Cardiac septum (tissue), 1 donor: Measurements from ENCODE around the gene SLC6A20. TPM values are rescaled to one million over a fixed set of nuclear protein-coding genes. Genes with fewer than 3 reads are reported as not detected.

Source experiments
- DNase-seq: peaks from one replicate; pipeline ENCODE4 v3.0.0-alpha.2; 2020; ENCODE audit warnings: low spot score
- intact Hi-C: fragments of 100-400 bp; cut with DNase I; formaldehyde crosslinking; loops from one replicate; pipeline ENCODE4 v1.14.0; 2022
- total RNA-seq: library from RNA; stranded (reverse); fragmentation: NEBNext Ultra II Directional; extraction: Animal tissue kit (Norgen Biotek cat#: 25700); gene quantifications from one replicate; pipeline ENCODE4 v1.2.1, GENCODE V29; 2021
- donor health status: DM: no; HTN: no; CAD: no.

The SLC6A20 gene
- total RNA-seq, 1 donor from 2014 or later = not detected

DNA sequence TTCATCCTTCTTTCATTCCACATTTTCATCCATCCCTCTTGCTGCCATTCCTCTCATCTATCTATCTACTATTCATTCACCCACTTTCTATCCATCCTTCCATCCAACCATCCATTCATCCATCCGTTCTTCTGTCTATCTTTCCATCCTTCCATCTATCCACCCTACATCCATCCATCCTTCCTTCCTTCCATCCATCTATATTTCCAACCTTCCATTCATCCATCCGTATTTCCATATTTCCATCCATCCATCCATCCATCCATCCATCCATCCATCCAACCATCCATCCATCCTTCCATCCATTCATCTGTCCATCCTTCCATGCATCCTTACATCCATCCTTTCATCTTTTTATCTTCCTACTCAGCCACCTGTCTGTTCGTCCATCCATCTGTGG lies 14.0 kb downstream of the SLC6A20 start:
- intact Hi-C loops = no loop called here
- DNase-seq = no peak

DNA sequence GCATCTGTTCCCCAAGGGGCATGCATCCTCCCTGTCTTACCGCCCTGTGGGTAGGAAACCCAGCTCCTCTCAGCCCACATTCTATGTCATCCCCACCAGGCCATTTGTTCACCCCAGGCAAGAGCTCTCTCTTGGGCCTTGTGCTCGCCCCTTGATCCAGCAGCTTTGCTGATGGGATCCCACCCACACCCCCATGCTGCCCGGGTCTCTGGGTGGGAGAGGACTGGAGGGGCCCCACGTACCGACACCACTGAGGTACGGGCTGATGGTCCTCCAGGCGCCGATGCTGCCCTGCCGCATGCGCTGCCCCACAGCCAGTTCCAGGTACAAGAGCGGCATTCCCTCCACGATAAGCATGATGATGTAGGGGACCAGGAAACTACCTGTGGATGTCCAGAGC lies 14.5 kb downstream of the SLC6A20 start:
- DNase-seq = no peak
- intact Hi-C loops = no loop called here

DNA sequence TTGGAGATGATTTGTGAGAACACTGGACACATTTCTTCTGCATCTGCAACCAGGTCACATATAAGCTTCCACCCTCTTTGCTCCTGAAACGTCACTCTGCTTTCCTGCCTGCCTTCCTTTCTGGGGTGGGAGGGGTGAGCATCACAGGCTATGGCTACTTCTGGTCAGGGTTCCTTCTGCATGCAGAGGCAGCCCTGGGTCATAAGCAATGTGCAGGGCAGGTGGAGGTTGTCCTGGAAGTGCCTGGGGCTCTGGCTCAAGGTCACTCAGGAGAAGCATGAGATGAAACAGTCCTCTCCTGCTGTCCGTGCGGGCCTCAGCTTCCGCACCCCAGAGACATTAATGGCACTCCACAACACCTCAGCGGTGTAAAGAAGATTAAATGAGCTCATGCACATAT lies 15.1 kb downstream of the SLC6A20 start:
- intact Hi-C loops = no loop called here

DNA sequence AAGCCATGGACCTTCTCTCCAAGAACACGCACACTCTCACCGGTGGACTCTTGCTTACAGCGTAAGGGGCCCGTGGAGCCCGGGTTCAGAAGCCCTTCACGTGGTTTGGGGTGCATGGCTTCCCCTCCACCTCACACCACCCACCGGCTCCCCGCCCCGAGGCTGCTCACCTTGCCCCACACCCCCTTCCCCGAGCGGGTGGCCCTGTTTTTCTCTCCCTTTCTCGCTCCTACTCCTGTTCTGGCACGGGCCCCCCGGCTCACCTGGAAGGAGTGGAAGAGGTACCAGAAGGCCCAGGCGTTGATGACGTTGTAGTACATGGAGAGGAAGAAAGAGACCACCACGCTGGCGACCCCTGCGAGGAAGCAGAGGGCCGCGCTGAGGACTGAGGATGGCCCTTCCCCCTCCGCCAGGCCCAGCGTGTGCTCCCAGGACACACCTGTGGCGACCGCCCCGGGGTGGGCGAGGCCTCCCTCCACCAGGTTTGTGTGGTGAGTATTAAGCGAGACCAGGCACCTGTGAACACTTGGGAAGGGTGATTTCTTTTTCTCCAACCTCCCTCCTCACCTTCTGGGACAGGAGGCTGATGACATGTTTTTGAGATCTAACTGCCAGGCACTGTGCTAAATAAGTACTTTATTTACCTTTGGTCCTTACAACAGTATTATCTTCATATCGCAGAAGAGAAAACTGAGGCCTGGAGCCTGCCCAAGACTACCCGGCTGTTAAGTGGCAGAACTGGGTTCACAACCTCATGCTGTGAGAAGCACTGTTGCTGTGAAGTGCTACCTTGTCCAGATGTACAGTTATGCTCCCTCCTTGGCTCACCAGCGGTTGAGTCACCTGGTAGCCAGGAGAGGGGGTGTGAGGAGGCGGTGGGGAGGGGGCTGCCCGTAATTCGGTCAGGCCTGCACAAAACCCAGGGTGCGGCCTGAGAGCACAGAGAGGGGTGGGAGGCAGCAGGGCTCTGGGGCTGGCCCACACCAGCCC lies 16.3 kb downstream of the SLC6A20 start:
- DNase-seq = no peak
- intact Hi-C loops = no loop called here

More for the DNA sequence above, 15.1 kb downstream of the SLC6A20 start:
- DNase-seq = no peak

DNA sequence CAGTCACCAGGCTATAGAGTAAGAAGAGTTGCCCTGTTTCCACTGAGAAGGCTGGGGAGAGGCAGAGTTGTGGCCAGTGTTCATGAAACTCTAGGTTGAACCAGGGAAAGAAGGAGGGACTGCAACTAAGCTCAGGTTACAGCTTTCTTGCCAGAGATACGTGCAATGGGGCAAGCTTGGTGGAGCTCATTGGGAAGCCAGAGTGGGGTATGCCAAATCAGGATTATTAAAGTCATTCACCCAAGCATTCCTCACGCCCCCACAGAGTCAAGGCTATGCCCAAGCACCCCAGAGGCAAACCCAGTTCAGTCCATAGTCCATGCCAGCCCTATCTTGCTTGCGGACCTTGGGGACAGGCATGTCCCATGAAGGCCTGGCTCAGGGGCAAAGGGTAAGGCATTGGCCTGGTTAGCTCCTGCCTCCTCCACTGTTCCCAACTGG lies 17.6 kb downstream of the SLC6A20 start:
- intact Hi-C loops = no loop called here
- no peak for DNase-seq

DNA sequence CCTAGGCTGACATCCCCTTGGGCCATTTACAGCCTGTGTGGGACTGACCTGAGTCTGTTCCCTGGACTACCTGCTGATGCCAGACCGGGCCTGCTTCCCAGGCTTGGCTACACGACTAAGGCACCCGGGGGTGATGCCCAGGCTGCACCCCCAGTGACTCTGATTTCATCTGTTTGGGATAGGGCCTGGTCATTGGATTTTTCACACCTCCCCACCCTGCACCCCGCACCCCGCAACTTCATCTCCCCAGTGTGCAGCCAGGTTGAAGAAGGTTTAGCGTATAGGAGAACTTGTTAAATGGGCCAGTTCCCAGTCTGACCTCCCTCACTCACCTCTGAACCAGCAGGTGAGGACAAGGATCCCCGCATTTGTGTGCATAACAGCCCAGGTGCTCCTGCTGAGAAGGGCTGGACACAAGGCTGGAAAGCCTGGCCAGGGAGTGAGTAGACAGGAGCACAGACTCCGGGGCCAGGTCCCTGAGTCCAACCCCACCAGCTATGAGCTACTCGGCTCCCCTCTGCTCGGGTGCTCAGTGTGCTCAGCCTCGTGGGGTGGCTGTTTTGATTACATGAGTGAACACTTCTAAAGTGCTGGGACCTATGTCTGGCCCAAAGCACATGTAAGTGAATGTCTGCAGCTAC lies 18.5 kb downstream of the SLC6A20 start:
- no peak for DNase-seq
- intact Hi-C loops = no loop called here

DNA sequence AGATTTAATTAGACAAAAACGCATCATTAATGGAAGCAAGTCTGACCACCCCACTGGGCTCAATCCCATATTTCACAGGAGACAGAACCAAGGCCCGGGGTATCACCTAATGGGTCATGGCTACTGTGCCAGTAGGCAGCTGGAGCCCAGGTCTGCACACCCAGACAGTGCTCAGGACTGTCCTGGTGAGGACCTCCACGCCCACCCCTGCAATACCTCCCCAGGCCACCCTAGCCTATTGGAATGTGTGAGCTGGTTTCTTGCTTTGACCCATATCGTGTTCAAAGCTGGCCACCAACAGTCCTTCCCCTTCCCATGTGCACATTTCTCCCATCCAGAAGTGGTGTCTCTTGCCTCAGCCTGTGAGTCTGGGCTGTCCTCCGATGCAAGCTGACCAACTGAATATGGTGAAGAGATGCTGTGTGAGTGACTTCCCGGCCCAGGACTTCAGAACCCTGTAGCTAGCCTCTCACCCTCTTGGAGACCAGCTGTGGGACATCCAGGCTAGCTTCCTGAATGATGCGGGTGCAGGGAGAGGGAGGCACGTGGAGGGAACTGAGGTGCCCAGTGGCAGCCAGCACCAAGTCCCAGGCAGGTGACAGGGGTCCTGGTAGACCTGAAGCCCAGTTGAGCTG lies 19.1 kb downstream of the SLC6A20 start:
- no peak for DNase-seq

DNA sequence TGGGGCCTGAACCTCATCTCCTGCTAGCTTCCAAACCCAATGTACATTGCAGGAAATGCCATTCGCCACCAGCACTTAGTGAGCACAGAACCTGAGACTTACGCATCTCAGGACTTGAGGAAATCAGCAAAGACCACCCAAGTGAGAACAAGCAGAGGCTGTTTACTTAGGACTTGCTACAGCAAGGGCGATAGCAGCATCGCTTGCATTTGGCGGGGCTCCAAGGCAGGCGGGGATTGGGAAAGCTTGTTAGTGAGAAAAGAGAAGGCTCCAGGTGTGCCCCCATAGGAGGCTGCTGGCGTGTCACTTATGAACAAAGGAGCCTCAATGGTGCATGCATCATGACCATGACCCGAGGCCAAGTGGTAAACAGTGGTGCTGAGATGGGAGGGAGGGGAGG lies 19.7 kb downstream of the SLC6A20 start:
- DNase-seq = no peak
- intact Hi-C loops = no loop called here

More for the DNA sequence above, 19.1 kb downstream of the SLC6A20 start:
- intact Hi-C loops = no loop called here

DNA sequence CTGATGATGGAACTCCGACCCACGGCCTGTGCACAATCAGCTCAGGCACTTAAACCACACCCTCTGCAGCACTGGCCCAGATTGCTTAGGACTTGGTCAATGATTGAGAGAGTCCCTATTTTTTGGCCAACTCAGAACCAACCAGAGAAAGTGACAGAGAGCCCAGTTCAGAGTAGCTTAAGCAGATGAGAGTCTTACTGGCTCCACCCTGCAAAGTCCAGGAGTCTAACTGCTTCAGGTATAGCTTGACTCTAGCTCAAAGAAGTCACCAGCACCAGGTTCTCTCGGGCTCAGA lies 20.1 kb downstream of the SLC6A20 start:
- intact Hi-C loops = no loop called here

DNA sequence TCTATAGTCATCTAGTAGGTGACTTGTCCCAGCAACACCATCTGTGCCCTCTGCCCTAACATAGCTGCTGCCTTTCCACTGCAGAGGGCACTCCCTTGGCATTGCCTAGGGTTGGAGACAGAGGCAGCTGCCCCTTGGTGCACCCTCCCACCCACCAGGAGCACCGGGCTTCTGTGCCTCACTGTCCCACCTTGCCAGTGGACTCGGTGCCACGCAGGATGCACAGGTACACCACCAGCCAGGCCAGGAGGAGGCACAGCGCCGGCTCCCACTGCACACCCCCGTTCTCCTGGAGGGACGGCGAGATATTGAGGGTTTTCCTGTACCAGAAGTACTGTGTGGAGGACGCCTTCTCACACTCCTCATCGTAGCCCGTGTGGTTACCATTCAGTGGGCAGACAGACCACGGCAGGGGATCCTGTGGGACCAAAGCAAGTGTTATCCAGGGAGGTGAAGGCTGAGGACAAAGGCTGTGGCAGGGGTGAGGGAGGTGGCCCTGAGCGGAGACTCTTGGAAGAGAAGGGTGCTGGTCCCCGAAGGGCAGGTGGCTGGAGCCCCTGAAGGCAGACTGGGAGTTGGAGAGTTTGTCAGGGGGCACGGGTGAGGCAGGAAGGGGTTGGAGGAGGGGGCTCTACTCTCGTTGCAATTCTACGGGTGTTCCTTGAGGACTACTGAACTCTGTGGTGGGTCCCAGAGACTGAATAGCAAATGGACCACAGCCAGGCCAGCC lies 20.6 kb downstream of the SLC6A20 start:
- no peak for DNase-seq
- intact Hi-C loops = no loop called here

More for the DNA sequence above, 20.1 kb downstream of the SLC6A20 start:
- no peak for DNase-seq

DNA sequence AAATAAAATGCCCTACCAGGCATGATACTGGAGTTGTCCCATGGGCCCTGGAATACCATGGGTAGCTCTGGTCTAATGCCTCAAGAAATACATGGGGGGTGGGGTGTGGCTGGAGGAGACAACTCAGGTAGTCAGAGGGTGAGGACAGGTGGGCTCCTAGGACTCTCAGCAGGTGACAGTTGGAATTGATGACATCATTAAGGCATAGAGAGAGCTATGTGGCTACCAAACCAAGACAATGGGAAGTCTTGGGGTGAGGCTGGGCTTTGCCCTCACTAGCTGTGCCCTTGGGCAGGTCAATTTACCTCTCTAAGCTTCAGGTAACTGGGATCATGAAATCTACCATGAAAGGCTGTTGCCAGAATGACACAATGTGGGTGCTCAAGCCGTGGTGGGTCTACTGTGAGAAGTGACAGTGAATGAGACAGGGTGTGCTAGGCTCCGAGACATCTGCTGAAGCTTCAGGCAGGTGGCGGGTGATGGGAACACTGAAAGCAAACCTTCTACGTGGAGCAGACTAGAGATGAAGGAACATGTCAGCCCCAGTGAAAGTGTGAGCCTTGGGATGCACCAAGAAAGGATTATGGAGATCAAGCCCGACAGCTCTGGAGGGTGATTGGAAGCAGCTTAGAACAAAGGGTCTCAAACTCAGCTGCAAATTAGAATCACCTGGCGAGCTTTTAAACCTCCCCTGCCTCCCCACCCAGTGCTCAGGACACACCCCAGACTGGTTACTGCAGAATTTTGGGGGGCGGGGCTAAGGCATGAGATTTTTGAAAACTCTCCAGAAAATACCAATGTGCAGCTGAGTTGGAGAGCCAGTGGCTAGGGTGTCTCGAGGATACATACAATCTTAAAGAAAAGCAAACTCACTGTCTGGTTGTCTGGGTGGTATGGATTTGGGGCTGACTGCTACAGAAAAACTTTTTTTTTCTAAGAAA lies 21.5 kb downstream of the SLC6A20 start:
- no peak for DNase-seq
- intact Hi-C loops = no loop called here

DNA sequence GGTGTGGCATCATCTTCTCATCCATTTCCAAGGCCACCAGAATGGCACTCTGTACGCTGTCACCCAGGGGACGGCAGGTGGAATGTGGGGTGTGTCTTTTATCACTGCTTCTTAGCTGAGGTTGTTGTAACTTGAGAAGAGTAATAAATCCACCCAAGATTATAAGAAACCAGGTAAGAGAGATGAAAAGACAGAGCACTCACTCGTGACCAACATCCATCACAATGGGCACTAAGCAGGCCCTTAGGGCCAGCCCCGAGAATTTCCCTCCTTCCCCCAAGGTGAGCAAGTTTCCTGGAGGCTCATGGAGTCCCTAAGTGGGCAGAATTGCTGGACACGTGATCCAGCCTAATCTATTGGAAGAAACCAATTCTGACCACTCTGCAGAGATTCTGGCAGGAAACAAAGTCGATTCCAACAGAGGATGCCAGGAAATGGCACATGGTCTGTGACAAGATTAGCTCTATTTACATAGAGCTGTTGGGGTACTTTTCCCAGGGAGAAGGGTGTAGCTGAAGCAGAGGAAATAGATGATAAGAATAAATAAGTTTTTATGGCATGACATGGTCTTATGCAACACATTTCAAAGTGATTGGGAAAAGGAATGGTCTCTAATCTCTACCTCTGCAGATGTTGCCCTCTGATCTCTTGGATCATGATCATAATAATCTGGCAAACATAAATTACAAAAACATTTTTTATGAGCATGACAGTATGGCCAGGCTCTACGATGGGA lies 22.5 kb downstream of the SLC6A20 start:
- intact Hi-C loops = no loop called here
- no peak for DNase-seq

DNA sequence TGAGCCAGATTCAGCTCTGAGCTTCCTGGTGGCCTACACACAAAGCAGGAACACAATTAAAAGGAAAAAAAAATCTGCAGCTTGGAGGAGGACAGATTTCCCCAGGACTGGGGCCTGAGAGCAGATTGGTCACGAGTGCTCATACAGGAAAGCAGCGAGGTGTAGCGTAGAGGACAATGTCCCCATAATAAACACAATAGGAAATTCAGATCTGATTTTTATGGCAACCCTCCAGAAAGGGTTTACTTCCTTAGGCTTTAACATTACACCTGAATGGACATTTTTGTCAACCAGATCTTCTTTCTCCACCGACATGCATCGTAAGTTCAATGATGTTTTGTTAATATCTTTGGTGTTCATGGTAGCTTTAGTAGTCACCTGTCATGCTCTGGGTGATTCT lies 23.3 kb downstream of the SLC6A20 start:
- intact Hi-C loops = no loop called here
- no peak for DNase-seq

DNA sequence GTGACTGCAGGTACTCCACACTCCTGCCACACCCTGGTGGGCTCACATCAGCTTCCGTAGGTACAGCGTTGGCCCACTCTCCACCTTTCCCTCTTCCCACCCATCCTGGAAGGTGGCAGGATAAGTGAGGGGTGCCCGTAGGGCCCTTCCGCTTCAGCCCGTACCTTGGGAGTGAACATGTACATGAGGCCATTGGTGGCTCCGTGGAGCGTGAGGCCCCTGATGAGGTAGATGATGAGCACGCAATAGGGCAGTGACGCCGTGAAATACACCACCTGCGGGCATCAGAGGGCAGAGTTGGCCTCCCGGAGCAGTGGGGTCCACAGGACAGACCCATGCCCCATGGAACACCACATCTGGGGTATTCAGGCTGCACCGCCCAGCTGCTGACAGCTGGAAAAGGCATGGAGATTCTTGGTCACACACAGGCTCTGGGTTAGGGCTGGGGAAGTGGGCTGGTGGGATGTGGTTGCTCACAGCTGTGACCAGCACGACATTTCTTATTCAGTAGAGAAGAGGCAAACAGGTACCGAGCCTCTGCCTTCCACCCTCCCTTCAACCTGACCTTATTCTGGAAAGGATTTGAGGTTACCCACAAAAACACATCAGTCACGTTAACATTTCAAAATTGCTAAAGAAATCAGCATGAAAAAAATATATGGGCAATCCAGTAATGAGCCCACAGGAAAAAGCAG lies 23.8 kb downstream of the SLC6A20 start:
- no peak for DNase-seq
- intact Hi-C loops = no loop called here

DNA sequence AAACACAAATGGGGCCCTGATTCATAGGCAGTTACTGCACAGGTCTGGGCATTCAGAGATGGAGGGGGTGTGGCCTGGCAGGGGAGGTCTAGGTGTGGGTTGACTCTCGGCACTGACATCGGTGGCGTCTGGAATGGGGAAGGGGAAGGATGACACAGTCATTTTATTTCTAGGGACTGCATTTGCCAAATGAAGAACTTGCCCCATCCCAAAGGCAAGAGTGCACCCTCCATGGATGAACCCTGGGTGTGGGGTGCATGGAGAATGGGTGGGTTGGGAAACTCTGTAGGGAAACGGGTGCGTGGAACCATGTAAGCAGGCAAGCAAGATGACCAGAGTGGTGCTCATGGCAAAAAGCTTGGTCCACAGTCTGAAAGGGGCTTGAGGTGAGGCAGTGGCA lies 24.5 kb downstream of the SLC6A20 start:
- intact Hi-C loops = no loop called here

DNA sequence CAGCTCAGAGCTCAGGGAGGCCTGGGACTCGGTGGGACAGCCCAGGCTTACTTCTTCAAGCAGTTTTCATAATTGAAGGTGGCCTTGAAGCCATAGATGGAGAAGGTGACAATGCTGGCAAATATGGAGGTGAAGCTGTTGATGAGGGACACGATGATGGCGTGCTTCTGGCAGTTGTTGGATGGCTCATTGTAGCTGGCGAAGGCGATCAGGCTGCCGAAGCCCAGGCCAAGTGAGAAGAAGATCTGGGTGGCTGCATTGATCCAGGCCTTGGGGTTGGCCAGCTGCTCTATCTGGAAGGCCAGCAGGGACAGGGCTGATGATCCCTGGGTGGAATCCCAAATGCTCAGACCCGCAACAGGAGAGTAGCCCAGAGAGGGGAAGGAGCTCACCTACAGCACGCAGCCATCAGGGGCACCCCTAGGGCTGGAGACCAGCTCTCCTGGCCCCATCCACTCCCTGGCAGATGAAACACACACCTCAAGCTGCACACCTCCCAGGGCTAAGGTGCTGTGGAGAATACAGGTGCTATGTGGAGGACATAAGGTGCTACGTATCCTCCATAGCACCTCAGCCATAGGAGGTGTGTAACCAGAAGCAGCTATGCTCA lies 25.1 kb downstream of the SLC6A20 start:
- no peak for DNase-seq
- intact Hi-C loops = no loop called here

More for the DNA sequence above, 24.5 kb downstream of the SLC6A20 start:
- DNase-seq = no peak

DNA sequence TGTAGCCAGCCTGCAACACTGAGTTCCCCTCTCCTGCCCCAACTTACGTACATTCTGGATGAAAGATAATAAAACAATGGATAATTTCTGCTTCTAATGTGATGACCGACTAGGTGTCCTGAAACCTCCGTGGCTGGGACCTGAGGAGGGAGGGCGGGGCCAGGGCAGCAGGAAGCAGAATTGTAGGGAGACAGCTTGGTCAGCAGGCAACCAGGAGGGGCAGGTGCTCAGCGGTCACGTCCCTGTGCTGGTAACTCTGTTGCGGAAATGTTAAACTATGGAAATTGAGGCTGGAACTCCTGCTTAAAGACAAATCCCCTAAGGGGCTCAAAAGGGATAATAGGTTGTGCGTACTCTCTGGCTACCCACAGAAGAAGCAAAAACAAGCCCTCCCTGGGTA lies 30.4 kb downstream of the SLC6A20 start:
- no peak for DNase-seq
- intact Hi-C loops = no loop called here
